Endothelial cell of umbilical vein (primary cell): ENCODE data around the gene ANKRD28.

Experiments used
- CTCF ChIP-seq, 2 donors: IDR thresholded peaks; 1 replicate in 1 of 2; 2 replicates in 1 of 2; pipeline ENCODE4 v1.5.1; 2011; ENCODE audit warnings: low read length in 2 of 2, mild to moderate bottlenecking in 2 of 2, moderate library complexity in 2 of 2, control low read depth in 1 of 2, inconsistent platforms in 1 of 2, low read depth in 1 of 2; ENCODE audit not compliant: insufficient read depth in 1 of 2; ENCODE audit errors: extremely low read depth in 1 of 2
- EZH2 ChIP-seq: IDR thresholded peaks from 2 replicates; pipeline ENCODE4 v1.6.1; 2012; ENCODE audit warnings: borderline replicate concordance, low read depth, mild to moderate bottlenecking, moderate library complexity, low read length, inconsistent platforms; ENCODE audit not compliant: severe bottlenecking

- TF ChIP-seq CTCF (IDR thresholded peaks at IDR 0.05; ENCODE audit: extremely low read depth in 1 of 2, insufficient read depth in 1 of 2, low read depth in 1 of 2, low read length in 2 of 2) = no peak
- no peak for TF ChIP-seq EZH2
These were observed 132.1 kb downstream of the ANKRD28 start for GRCh38 chr3:15665510-15666150.
